Measurements from ENCODE around the gene APOO. TPM values are rescaled to one million over a fixed set of nuclear protein-coding genes. Genes with fewer than 3 reads are reported as not detected.
"Not testable (repeated sequence)": the region's sequence is repeated elsewhere in the genome, so short reads cannot be mapped to it uniquely, and the experiment has no call there.

Gene APOO
- total RNA-seq, 4 donors from 2014 or later = 2.0 to 21.9 (median 11.2) TPM

DNA sequence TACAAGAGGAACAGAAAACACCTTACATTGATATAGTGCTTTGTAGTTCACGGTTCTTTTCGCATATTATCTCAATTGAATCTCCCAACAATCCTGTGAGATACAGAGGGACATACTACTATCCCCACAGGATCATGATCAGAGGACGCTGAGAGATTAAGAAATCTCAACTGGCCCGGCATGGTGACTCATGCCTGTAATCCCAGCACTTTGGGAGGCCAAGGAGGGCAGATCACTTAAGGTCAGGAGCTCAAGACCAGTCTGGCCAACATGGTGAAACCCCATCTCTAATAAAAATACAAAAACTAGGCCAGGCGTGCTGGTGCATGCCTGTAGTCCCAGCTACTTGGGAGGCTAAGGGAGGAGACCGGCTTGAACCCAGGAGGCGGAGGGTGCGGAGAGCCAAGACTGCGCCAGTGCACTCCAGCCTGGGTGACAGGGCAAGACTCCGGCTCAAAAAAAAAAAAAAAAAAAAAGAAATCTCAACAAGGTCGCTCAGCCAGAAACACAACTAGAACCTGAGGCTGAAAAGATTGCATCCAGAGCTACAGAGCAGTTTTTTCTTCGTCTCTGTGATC lies 7.4 kb downstream of the APOO start:
- Histone ChIP-seq H3K27ac (peak overlapping the region; percentile 9 to 85), H3K4me1 (no peaks in the 10 kb centered on the region), H3K27me3 (no peaks in the 10 kb centered on the region), H3K4me3 (no peak overlapping the region), H3K36me3 (no peaks in the 10 kb centered on the region), H3K9me3 (no peaks in the 10 kb centered on the region)
- intact Hi-C loops (cut with DNase I; ENCODE audit: low total_unique reads) = loop anchor here (5.0 kb wide), 2 partner anchors 118 to 208 kb away; partner anchors contain the start of gene SAT1
- no peak for DNase-seq
- TF ChIP-seq, protein P1, sequence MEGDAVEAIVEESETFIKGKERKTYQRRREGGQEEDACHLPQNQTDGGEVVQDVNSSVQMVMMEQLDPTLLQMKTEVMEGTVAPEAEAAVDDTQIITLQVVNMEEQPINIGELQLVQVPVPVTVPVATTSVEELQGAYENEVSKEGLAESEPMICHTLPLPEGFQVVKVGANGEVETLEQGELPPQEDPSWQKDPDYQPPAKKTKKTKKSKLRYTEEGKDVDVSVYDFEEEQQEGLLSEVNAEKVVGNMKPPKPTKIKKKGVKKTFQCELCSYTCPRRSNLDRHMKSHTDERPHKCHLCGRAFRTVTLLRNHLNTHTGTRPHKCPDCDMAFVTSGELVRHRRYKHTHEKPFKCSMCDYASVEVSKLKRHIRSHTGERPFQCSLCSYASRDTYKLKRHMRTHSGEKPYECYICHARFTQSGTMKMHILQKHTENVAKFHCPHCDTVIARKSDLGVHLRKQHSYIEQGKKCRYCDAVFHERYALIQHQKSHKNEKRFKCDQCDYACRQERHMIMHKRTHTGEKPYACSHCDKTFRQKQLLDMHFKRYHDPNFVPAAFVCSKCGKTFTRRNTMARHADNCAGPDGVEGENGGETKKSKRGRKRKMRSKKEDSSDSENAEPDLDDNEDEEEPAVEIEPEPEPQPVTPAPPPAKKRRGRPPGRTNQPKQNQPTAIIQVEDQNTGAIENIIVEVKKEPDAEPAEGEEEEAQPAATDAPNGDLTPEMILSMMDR (IDR thresholded peaks at IDR 0.05) = no peak
- no peak for TF ChIP-seq POLR2A (IDR thresholded peaks at IDR 0.05)

DNA sequence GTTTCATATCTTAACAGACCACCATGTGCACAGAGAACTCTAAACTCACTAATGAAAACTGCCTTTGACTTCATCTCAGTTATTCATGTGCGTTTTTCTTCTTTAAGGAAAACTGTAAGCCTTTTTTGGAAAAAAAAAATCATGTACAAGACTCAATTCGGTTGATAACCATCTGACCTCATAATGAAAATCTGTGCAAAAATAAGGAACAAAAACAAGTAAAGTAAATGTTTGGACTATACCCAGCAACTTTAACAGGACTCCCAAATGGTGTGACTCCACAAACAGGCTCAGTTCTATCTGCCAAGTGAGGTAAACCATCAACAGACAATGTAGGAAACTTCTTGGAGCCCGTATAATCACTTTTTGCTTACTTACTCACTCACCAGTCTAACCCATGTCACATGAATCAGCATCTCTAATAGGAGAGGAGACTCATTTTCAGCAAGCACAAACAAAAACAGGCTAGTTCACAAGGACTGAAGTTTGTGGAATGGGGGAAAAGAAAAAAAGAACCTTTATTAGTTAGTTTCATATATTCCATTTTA lies 9.3 kb downstream of the APOO start:
- Histone ChIP-seq H3K27me3 (no peaks in the 10 kb centered on the region), H3K4me3 (no peak overlapping the region), H3K9me3 (no peaks in the 10 kb centered on the region), H3K4me1 (no peaks in the 10 kb centered on the region), H3K36me3 (no peaks in the 10 kb centered on the region), H3K27ac (peak overlapping the region; percentile 30 to 31)
- intact Hi-C loops (cut with DNase I; ENCODE audit: low total_unique reads) = no loop called here
- no peak for TF ChIP-seq POLR2A (IDR thresholded peaks at IDR 0.05)
- TF ChIP-seq, protein P1 (IDR thresholded peaks at IDR 0.05) = no peak
- no peak for DNase-seq

DNA sequence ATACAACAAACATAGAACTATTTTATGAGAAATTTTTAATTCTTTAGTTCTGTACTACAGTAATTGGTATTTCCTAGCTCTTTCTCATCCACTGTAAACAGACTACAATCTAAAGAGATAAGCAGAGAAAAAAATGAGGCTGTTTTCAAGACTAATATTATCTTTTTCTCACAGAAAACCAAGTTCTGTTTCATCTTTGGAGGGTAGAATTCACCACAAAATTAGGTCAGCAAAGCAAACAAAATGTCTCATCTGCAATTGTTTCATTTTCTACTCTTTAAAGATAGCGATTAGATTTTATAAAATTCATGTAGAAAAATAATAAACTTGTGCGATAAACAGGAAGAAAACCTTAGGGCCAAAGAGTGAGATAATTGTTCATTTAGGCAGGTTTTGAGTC lies 10.8 kb downstream of the APOO start:
- TF ChIP-seq, protein P1 (IDR thresholded peaks at IDR 0.05) = no peak
- TF ChIP-seq POLR2A (IDR thresholded peaks at IDR 0.05) = no peak
- peak overlapping the region; percentile 28 to 45 for H3K27ac ChIP-seq
- intact Hi-C loops (cut with DNase I; ENCODE audit: low total_unique reads) = no loop called here

DNA sequence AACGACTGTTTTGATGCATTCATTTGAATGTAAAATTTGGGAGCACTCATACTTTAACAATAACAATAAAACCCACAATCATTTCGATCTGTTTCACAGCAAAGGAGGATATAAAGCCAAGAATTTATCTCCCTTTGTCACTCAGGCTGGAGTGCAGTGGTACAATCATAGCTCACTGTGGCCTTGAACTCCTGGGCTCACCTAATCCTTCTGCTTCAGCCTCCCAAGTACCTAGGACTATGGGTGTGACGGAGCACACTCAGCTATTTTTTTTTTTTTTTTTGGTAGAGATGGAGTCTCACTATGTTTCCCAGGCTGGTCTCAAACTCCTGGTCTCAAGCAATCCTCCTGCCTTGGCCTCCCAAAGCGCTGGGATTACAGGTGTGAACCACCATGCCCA lies 11.2 kb downstream of the APOO start:
- peak overlapping the region in 1 of 2 donors; percentile 45 for H3K27ac ChIP-seq
- H3K27me3 ChIP-seq; H3K36me3 ChIP-seq; H3K4me3 ChIP-seq; intact Hi-C loops (cut with DNase I; ENCODE audit: low total_unique reads); DNase-seq; H3K9me3 ChIP-seq; H3K4me1 ChIP-seq: not testable (repeated sequence)

More for the DNA sequence above, 10.8 kb downstream of the APOO start:
- no peak overlapping the region for H3K4me3 ChIP-seq
- DNase-seq = no peak
- H3K36me3 ChIP-seq = no peaks in the 10 kb centered on the region
- no peaks in the 10 kb centered on the region for H3K27me3 ChIP-seq
- no peaks in the 10 kb centered on the region for H3K9me3 ChIP-seq
- no peaks in the 10 kb centered on the region for H3K4me1 ChIP-seq

DNA sequence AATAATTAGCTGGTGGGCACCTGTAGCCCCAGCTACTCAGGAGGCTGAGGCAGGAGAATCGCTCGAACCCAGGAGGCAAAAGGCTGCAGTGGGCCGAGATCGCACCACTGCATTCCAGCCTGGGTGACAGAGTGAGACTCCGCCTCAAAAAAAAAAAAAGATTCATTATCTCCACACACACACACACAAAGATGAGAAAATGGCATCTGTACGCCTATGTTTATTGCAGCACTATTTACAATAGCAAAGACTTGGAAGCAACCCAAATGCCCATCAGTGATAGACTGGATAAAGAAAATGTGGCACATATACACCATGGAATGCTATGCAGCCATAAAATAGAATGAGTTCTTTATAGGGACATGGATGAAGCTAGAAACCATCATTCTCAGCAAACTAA lies 12.7 kb downstream of the APOO start:
- intact Hi-C loops (cut with DNase I; ENCODE audit: low total_unique reads); H3K4me3 ChIP-seq; H3K4me1 ChIP-seq: not testable (repeated sequence)

DNA sequence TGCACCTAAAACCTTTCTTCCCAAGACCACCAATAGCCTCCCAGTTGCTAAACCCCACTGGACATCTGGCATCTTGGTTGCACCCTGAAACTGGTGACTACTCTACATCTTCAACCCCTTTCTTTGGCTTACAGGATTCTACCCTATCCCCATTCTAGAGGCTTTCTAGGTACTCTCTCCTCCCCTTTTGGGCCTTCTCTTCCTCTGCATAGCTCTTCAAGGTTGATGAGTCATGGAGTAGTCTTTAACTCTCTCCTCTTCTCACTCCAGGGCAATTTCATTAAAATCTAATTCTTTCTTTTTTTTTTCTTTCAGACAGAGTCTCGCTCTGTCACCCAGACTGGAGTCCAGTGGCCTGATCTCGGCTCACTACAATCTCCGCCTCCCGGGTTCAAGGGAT lies 16.8 kb downstream of the APOO start:
- Histone ChIP-seq H3K4me1 (no peaks in the 10 kb centered on the region), H3K9me3 (no peaks in the 10 kb centered on the region), H3K27me3 (no peaks in the 10 kb centered on the region), H3K27ac (no peak overlapping the region), H3K4me3 (no peak overlapping the region), H3K36me3 (no peaks in the 10 kb centered on the region)
- TF ChIP-seq POLR2A (IDR thresholded peaks at IDR 0.05) = no peak
- TF ChIP-seq, protein P1 (IDR thresholded peaks at IDR 0.05) = no peak
- no peak for DNase-seq
- intact Hi-C loops (cut with DNase I; ENCODE audit: low total_unique reads) = no loop called here

More for the DNA sequence above, 12.7 kb downstream of the APOO start:
- H3K27ac ChIP-seq, DNase-seq, H3K36me3 ChIP-seq, H3K9me3 ChIP-seq, H3K27me3 ChIP-seq: not testable (repeated sequence)

Measured in uterus (tissue), 4 donors.